Measurements from ENCODE around the gene KAT5.

DNA sequence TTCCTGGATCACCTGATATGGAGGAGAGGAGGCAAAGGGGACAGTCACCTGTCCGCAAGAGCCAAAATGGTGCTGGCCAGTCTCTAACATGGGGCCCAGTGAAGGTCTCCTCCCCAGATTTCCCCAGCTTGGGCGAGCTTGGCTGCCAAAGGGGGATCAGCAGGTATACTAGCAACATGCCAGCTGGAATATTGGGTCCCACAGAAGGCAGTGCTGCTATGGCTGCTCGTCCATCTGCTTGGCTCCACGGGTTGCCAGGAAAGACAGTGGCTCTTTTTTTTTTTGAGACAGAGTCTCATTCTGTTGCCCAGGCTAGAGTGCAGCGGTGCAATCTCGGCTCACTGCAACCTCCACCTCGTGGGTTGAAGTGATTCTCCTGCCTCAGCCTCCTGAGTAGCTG is 12.7 kb upstream of the KAT5 start:
- TF ChIP-seq BRCA1 (IDR thresholded peaks at IDR 0.05; ENCODE audit: low read depth, low read length) (no peak), BCL11A (IDR thresholded peaks at IDR 0.05; ENCODE audit: low read depth, low read length) (no peak), ZNF274 (IDR thresholded peaks at IDR 0.05; ENCODE audit: insufficient read depth, insufficient read length) (no peak), HDAC2 (IDR thresholded peaks at IDR 0.05) (no peak), POLR2A (IDR thresholded peaks at IDR 0.05; ENCODE audit: low read depth, low read length) (no peak), NRF1 (conservative IDR thresholded peaks at IDR 0.05; ENCODE audit: low read depth, low read length) (no peak), MYC (IDR thresholded peaks at IDR 0.05; ENCODE audit: insufficient read depth, insufficient read length, insufficient replicate concordance, low read length, severe bottlenecking) (no peak), RAD51 (IDR thresholded peaks at IDR 0.05) (no peak), TAF1 (IDR thresholded peaks at IDR 0.05; ENCODE audit: borderline replicate concordance, low read depth, low read length) (no peak)
- TF ChIP-seq, protein P1, sequence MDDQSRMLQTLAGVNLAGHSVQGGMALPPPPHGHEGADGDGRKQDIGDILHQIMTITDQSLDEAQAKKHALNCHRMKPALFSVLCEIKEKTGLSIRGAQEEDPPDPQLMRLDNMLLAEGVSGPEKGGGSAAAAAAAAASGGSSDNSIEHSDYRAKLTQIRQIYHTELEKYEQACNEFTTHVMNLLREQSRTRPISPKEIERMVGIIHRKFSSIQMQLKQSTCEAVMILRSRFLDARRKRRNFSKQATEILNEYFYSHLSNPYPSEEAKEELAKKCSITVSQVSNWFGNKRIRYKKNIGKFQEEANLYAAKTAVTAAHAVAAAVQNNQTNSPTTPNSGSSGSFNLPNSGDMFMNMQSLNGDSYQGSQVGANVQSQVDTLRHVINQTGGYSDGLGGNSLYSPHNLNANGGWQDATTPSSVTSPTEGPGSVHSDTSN (IDR thresholded peaks at IDR 0.05; ENCODE audit: insufficient replicate concordance, low read depth, low read length) = no peak
- TF ChIP-seq, protein P2, sequence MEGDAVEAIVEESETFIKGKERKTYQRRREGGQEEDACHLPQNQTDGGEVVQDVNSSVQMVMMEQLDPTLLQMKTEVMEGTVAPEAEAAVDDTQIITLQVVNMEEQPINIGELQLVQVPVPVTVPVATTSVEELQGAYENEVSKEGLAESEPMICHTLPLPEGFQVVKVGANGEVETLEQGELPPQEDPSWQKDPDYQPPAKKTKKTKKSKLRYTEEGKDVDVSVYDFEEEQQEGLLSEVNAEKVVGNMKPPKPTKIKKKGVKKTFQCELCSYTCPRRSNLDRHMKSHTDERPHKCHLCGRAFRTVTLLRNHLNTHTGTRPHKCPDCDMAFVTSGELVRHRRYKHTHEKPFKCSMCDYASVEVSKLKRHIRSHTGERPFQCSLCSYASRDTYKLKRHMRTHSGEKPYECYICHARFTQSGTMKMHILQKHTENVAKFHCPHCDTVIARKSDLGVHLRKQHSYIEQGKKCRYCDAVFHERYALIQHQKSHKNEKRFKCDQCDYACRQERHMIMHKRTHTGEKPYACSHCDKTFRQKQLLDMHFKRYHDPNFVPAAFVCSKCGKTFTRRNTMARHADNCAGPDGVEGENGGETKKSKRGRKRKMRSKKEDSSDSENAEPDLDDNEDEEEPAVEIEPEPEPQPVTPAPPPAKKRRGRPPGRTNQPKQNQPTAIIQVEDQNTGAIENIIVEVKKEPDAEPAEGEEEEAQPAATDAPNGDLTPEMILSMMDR (IDR thresholded peaks at IDR 0.05 in 2 of 3, conservative IDR thresholded peaks at IDR 0.05 in 1 of 3; ENCODE audit: control insufficient read depth in 2 of 3, extremely low read depth in 1 of 3, insufficient read depth in 1 of 3, low read depth in 3 of 3, low read length in 3 of 3) = no peak
- TF ChIP-seq, protein P3, sequence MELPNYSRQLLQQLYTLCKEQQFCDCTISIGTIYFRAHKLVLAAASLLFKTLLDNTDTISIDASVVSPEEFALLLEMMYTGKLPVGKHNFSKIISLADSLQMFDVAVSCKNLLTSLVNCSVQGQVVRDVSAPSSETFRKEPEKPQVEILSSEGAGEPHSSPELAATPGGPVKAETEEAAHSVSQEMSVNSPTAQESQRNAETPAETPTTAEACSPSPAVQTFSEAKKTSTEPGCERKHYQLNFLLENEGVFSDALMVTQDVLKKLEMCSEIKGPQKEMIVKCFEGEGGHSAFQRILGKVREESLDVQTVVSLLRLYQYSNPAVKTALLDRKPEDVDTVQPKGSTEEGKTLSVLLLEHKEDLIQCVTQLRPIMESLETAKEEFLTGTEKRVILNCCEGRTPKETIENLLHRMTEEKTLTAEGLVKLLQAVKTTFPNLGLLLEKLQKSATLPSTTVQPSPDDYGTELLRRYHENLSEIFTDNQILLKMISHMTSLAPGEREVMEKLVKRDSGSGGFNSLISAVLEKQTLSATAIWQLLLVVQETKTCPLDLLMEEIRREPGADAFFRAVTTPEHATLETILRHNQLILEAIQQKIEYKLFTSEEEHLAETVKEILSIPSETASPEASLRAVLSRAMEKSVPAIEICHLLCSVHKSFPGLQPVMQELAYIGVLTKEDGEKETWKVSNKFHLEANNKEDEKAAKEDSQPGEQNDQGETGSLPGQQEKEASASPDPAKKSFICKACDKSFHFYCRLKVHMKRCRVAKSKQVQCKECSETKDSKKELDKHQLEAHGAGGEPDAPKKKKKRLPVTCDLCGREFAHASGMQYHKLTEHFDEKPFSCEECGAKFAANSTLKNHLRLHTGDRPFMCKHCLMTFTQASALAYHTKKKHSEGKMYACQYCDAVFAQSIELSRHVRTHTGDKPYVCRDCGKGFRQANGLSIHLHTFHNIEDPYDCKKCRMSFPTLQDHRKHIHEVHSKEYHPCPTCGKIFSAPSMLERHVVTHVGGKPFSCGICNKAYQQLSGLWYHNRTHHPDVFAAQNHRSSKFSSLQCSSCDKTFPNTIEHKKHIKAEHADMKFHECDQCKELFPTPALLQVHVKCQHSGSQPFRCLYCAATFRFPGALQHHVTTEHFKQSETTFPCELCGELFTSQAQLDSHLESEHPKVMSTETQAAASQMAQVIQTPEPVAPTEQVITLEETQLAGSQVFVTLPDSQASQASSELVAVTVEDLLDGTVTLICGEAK (IDR thresholded peaks at IDR 0.05; ENCODE audit: borderline replicate concordance) = no peak
- TF ChIP-seq, protein P4, sequence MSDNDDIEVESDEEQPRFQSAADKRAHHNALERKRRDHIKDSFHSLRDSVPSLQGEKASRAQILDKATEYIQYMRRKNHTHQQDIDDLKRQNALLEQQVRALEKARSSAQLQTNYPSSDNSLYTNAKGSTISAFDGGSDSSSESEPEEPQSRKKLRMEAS (IDR thresholded peaks at IDR 0.05; ENCODE audit: low read depth, low read length) = no peak
- TF ChIP-seq, protein P5, sequence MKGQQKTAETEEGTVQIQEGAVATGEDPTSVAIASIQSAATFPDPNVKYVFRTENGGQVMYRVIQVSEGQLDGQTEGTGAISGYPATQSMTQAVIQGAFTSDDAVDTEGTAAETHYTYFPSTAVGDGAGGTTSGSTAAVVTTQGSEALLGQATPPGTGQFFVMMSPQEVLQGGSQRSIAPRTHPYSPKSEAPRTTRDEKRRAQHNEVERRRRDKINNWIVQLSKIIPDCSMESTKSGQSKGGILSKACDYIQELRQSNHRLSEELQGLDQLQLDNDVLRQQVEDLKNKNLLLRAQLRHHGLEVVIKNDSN (IDR thresholded peaks at IDR 0.05; ENCODE audit: borderline replicate concordance, extremely low read length, insufficient read depth, low read depth, low read length) = no peak

Data from GM12878 (cell line).